ENCODE results near the gene PMEPA1.

DNA sequence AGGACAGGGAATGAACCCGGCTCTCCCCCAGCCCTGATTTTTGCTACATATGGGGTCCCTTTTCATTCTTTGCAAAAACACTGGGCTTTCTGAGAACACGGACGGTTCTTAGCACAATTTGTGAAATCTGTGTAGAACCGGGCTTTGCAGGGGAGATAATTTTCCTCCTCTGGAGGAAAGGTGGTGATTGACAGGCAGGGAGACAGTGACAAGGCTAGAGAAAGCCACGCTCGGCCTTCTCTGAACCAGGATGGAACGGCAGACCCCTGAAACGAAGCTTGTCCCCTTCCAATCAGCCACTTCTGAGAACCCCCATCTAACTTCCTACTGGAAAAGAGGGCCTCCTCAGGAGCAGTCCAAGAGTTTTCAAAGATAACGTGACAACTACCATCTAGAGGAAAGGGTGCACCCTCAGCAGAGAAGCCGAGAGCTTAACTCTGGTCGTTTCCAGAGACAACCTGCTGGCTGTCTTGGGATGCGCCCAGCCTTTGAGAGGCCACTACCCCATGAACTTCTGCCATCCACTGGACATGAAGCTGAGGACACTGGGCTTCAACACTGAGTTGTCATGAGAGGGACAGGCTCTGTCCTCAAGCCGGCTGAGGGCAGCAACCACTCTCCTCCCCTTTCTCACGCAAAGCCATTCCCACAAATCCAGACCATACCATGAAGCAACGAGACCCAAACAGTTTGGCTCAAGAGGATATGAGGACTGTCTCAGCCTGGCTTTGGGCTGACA is 60.8 kb downstream of the PMEPA1 start:
- TF ChIP-seq FOSL2 (IDR thresholded peaks at IDR 0.05) (no peak), FOSL2 (CRISPR knock-in tag; IDR thresholded peaks at IDR 0.05) (no peak), MAFK (IDR thresholded peaks at IDR 0.05; ENCODE audit: partially characterized antibody) (no peak), RCOR1 (IDR thresholded peaks at IDR 0.05; ENCODE audit: low read depth, low read length) (no peak), CTCF (IDR thresholded peaks at IDR 0.05) (no peak), MYC (IDR thresholded peaks at IDR 0.05; ENCODE audit: borderline replicate concordance, low read length) (no peak), HDAC2 (IDR thresholded peaks at IDR 0.05) (no peak), PHF8 (IDR thresholded peaks at IDR 0.05; ENCODE audit: borderline replicate concordance, low read depth) (no peak), RAD21 (conservative IDR thresholded peaks at IDR 0.05 in 1 of 2, IDR thresholded peaks at IDR 0.05 in 1 of 2) (no peak), ZFP36 (IDR thresholded peaks at IDR 0.05; ENCODE audit: borderline replicate concordance, partially characterized antibody) (no peak), RFX5 (IDR thresholded peaks at IDR 0.05) (no peak), HMGXB4 (CRISPR knock-in tag; IDR thresholded peaks at IDR 0.05; ENCODE audit: borderline replicate concordance) (no peak), POLR2A (IDR thresholded peaks at IDR 0.05; ENCODE audit: low read length) (no peak), CEBPB (IDR thresholded peaks at IDR 0.05) (no peak), SMC3 (IDR thresholded peaks at IDR 0.05) (no peak)

Data from A549 (cell line).